Panc1 (cell line): ENCODE results near the gene OTOGL. TPM values are rescaled to one million over a fixed set of nuclear protein-coding genes. Genes with fewer than 3 reads are reported as not detected.

Experiments used
- ATAC-seq: fragments of 200-7000 bp; cut with Tn5 transposase; 2 replicates; pipeline ENCODE4 v1.9.1; 2020; ENCODE audit warnings: mild to moderate bottlenecking, moderate library complexity
- BruUV-seq: library from RNA; stranded (reverse); fragments of 400-500 nt; replicated peaks from 2 replicates; lab custom pipeline; 2021; lab: Mats Ljungman, UMichigan
- CTCF ChIA-PET: fragments of 300-600 bp; sonication (Branson Sonifier 250); formaldehyde crosslinking; loops from one replicate; lab custom pipeline; 2022; ENCODE audit warnings: antibody characterized with exemption; lab: Charles Lee
- POLR2A ChIA-PET: fragments of 300-600 bp; sonication (Branson Sonifier 250); formaldehyde crosslinking; loops from one replicate; lab custom pipeline; 2022; ENCODE audit warnings: antibody characterized with exemption; lab: Charles Lee
- DNase-seq: peaks from one replicate; pipeline ENCODE4 v3.0.0-alpha.2; 2010; ENCODE audit warnings: low read depth, low spot score
- H3K27ac ChIP-seq: 2 replicates; pipeline ENCODE4 v1.5.1; 2011; ENCODE audit warnings: mild to moderate bottlenecking, low read length, inconsistent platforms
- H3K27me3 ChIP-seq: fragments of 200-500 bp; sonication (Bioruptor generic); 2 replicates; pipeline ENCODE4 v1.6.0; 2014; ENCODE audit warnings: low read length, inconsistent platforms; ENCODE audit not compliant: control insufficient read depth, insufficient read depth
- H3K36me3 ChIP-seq: fragments of 200-500 bp; sonication (Bioruptor generic); 2 replicates; pipeline ENCODE4 v1.5.1; 2014; ENCODE audit warnings: inconsistent platforms, mild to moderate bottlenecking, low read length, moderate library complexity; ENCODE audit not compliant: control insufficient read depth, insufficient read depth
- H3K4me1 ChIP-seq: 2 replicates; pipeline ENCODE4 v1.5.1; 2011; ENCODE audit warnings: inconsistent platforms, mild to moderate bottlenecking, low read length, moderate library complexity; ENCODE audit not compliant: control insufficient read depth, insufficient read depth
- H3K4me3 ChIP-seq, 2 experiments: 2 replicates each; pipeline ENCODE4 v1.5.1; 2011 to 2012; ENCODE audit warnings: low read depth in 2 of 2, low read length in 2 of 2, mild to moderate bottlenecking in 2 of 2, inconsistent platforms in 1 of 2, moderate library complexity in 1 of 2
- H3K9me3 ChIP-seq: fragments of 200-500 bp; sonication (Bioruptor generic); 2 replicates; pipeline ENCODE4 v1.5.1; 2014; ENCODE audit warnings: low read depth, mild to moderate bottlenecking, inconsistent platforms, low read length, moderate library complexity; ENCODE audit not compliant: control insufficient read depth, insufficient read depth
- POLR2AphosphoS5 ChIP-seq: IDR thresholded peaks from 2 replicates; pipeline ENCODE4 v1.6.1; 2012; ENCODE audit warnings: mild to moderate bottlenecking, low read depth, low read length, moderate library complexity
- SIN3A ChIP-seq: IDR thresholded peaks from 2 replicates; pipeline ENCODE4 v1.6.1; 2012; ENCODE audit warnings: low read depth, mild to moderate bottlenecking, low read length, moderate library complexity, borderline replicate concordance; ENCODE audit not compliant: insufficient read depth
- TCF7L2 ChIP-seq: IDR thresholded peaks from 2 replicates; pipeline ENCODE4 v1.6.1; 2011; ENCODE audit warnings: mild to moderate bottlenecking, low read depth, low read length, inconsistent platforms
- in situ Hi-C: cut with HindIII; loops from 2 replicates; pipeline ENCODE4 v1.10.0; 2016; ENCODE audit warnings: low sequenced_read_pairs, low pct_unique_long_range_greater_than_20kb
- intact Hi-C: fragments of 100-400 bp; cut with micrococcal nuclease; formaldehyde crosslinking; loops from one replicate; pipeline ENCODE4 v1.10.0; 2022; ENCODE audit not compliant: unreplicated experiment
- total RNA-seq: library from RNA; stranded (reverse); gene quantifications from one replicate; pipeline ENCODE4 v1.2.1, GENCODE V29; 2021; ENCODE audit not compliant: unreplicated experiment
- TF ChIP-seq, protein P1 (sequence below), 2 experiments: IDR thresholded peaks; 2 replicates each; pipeline ENCODE4 v1.6.1; 2011 to 2012; ENCODE audit warnings: low read depth in 2 of 2, control low read depth in 1 of 2, low read length in 1 of 2, mild to moderate bottlenecking in 1 of 2, moderate library complexity in 1 of 2; ENCODE audit not compliant: insufficient read depth in 1 of 2
- TF ChIP-seq, protein P2 (sequence below): fragments of 450-650 bp; IDR thresholded peaks from 2 replicates; pipeline ENCODE4 v1.5.1; 2017; ENCODE audit warnings: mild to moderate bottlenecking

Gene OTOGL
- total RNA-seq, 1 experiment from 2014 or later, result not detected

DNA sequence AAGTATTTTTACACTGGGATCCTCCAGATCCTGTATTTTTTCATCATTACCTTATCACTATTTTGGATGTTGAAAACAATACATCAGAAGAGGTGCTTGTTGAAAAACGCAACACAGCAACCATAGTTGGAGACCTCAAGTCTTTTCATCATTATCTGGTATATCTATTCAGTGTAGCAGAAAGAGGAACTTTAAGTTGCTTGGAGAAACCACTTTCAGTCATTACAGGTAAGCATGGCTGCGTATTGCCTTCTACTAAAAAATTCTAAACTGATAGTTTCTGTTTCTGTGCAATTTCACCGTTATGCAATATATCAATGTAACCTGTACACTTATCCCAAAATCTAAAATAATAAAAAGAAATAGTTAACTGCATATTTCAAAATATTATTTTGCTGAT lies 312.4 kb downstream of the OTOGL start:
- BruUV-seq, result no TSS peak
- Histone ChIP-seq H3K27ac (no peak overlapping the region), H3K4me1 (no peaks in the 10 kb centered on the region), H3K4me3 (no peak overlapping the region), H3K27me3 (no peaks in the 10 kb centered on the region), H3K36me3 (no peaks in the 10 kb centered on the region), H3K9me3 (no peaks in the 10 kb centered on the region)
- POLR2A ChIA-PET, result no interaction called here
- in situ Hi-C loops, result no loop called here
- DNase-seq (no peak), ATAC-seq (no peak)
- CTCF ChIA-PET, result no interaction called here
- TF ChIP-seq, protein P1, sequence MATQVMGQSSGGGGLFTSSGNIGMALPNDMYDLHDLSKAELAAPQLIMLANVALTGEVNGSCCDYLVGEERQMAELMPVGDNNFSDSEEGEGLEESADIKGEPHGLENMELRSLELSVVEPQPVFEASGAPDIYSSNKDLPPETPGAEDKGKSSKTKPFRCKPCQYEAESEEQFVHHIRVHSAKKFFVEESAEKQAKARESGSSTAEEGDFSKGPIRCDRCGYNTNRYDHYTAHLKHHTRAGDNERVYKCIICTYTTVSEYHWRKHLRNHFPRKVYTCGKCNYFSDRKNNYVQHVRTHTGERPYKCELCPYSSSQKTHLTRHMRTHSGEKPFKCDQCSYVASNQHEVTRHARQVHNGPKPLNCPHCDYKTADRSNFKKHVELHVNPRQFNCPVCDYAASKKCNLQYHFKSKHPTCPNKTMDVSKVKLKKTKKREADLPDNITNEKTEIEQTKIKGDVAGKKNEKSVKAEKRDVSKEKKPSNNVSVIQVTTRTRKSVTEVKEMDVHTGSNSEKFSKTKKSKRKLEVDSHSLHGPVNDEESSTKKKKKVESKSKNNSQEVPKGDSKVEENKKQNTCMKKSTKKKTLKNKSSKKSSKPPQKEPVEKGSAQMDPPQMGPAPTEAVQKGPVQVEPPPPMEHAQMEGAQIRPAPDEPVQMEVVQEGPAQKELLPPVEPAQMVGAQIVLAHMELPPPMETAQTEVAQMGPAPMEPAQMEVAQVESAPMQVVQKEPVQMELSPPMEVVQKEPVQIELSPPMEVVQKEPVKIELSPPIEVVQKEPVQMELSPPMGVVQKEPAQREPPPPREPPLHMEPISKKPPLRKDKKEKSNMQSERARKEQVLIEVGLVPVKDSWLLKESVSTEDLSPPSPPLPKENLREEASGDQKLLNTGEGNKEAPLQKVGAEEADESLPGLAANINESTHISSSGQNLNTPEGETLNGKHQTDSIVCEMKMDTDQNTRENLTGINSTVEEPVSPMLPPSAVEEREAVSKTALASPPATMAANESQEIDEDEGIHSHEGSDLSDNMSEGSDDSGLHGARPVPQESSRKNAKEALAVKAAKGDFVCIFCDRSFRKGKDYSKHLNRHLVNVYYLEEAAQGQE (IDR thresholded peaks at IDR 0.05; ENCODE audit: insufficient read depth in 1 of 2, low read depth in 2 of 2, low read length in 1 of 2), result no peak
- TF ChIP-seq, protein P2, sequence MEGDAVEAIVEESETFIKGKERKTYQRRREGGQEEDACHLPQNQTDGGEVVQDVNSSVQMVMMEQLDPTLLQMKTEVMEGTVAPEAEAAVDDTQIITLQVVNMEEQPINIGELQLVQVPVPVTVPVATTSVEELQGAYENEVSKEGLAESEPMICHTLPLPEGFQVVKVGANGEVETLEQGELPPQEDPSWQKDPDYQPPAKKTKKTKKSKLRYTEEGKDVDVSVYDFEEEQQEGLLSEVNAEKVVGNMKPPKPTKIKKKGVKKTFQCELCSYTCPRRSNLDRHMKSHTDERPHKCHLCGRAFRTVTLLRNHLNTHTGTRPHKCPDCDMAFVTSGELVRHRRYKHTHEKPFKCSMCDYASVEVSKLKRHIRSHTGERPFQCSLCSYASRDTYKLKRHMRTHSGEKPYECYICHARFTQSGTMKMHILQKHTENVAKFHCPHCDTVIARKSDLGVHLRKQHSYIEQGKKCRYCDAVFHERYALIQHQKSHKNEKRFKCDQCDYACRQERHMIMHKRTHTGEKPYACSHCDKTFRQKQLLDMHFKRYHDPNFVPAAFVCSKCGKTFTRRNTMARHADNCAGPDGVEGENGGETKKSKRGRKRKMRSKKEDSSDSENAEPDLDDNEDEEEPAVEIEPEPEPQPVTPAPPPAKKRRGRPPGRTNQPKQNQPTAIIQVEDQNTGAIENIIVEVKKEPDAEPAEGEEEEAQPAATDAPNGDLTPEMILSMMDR, result no peak
- TF ChIP-seq SIN3A (no peak), POLR2AphosphoS5 (no peak), TCF7L2 (no peak)
- intact Hi-C loops, result loop anchor here (2.0 to 10.0 kb wide), 3 partner anchors 186 to 713 kb away; no protein-coding TSS in a partner anchor

DNA sequence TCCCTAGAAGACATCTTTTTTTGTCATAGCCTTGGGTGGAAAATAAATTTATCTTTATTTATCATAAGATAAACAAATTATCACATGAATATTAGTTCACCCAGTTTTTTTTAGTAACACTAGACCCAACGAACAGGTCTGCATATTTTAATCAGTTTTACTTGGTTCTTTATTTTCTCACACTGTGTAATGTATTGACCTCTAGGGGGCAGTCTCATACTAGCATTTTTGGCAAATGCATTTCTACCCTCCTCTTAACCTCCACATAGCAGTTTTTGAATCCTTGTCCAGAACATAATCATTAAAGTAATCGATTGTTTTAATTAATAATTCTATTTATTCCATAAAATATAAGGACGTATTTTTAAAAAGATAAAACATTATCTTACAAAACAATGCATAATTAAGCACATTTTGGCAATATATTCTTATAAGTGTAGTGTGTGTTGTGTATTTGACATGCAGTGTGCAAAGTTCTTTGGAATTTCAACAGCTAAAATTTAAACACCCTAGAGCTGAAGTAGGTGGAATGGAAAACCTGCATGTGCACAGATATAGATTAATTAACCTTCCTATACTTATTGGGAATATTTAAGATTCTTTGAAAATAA lies 313.1 kb downstream of the OTOGL start:
- in situ Hi-C loops, result no loop called here
- intact Hi-C loops, result loop anchor here (2.0 to 10.0 kb wide), 3 partner anchors 185 to 712 kb away; no protein-coding TSS in a partner anchor
- no peak for TF ChIP-seq TCF7L2
- TF ChIP-seq, protein P1 (IDR thresholded peaks at IDR 0.05; ENCODE audit: insufficient read depth in 1 of 2, low read depth in 2 of 2, low read length in 1 of 2), result no peak
- TF ChIP-seq, protein P2, result peak; percentile 77; the same call in 1 of the 2 replicates
- no peak for TF ChIP-seq POLR2AphosphoS5
- no peak for TF ChIP-seq SIN3A
- Histone ChIP-seq H3K27me3 (no peaks in the 10 kb centered on the region), H3K27ac (no peak overlapping the region), H3K4me1 (no peaks in the 10 kb centered on the region), H3K9me3 (no peaks in the 10 kb centered on the region), H3K4me3 (no peak overlapping the region), H3K36me3 (no peaks in the 10 kb centered on the region)
- BruUV-seq, result no TSS peak
- ChIA-PET CTCF (no interaction called here), POLR2A (no interaction called here)
- DNase-seq (peak; percentile 8), ATAC-seq (peak; percentile 79)
